Measurements from ENCODE around the gene TMEM214.

The TMEM214 gene

DNA sequence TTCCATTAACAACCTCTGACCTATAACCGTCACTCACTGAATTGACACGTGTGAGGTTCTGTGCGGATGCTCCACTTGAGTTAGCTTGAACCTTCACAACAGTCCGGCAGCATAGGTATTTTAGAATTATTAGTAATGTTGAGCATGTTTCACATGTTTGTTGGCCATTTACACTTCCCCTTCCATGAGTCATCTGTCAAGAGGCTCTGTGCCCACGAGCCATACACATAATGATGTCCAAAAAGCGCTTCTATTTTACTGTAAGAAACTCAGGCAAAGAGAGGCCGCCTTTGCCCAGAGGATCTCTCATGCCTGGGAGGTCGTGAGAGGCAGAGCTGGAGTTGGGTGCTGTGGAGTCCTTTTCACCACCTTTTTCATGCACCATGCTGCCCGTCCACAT is 28.9 kb upstream of the TMEM214 start:
- H3K9me2 ChIP-seq (replicated peaks; ENCODE audit: low read depth, low read length): no peaks in the 10 kb centered on the region
- no peak for TF ChIP-seq EZH2phosphoT487 (IDR thresholded peaks at IDR 0.05; ENCODE audit: borderline replicate concordance)
- no peak for TF ChIP-seq CTCF (conservative IDR thresholded peaks at IDR 0.05; ENCODE audit: low read length)
- no peak overlapping the region for H2AFZ ChIP-seq (ENCODE audit: low read length)
- no peaks in the 10 kb centered on the region for H3K27me3 ChIP-seq (ENCODE audit: insufficient read depth, low read length, poor library complexity, severe bottlenecking)
- H3K9me3 ChIP-seq (ENCODE audit: insufficient read depth, low read depth, low read length): no peaks in the 10 kb centered on the region
- H3K4me3 ChIP-seq (ENCODE audit: low read length, poor library complexity, severe bottlenecking): no peak overlapping the region
- no peaks in the 10 kb centered on the region for H3F3A ChIP-seq (ENCODE audit: low read depth)
- H3K36me3 ChIP-seq (ENCODE audit: insufficient read depth, low read length): no peaks in the 10 kb centered on the region
- H3K4me1 ChIP-seq (ENCODE audit: insufficient read depth, low read length, poor library complexity, severe bottlenecking): no peaks in the 10 kb centered on the region
- H3K79me2 ChIP-seq (ENCODE audit: insufficient read depth, low read length): no peaks in the 10 kb centered on the region
- H3K9ac ChIP-seq (ENCODE audit: low read depth, low read length, poor library complexity, severe bottlenecking): no peak overlapping the region
- H3K4me2 ChIP-seq (ENCODE audit: low read depth, low read length, poor library complexity, severe bottlenecking): no peak overlapping the region
- no peaks in the 10 kb centered on the region for H4K20me1 ChIP-seq (ENCODE audit: insufficient read depth, low read length, poor library complexity, severe bottlenecking)

DNA sequence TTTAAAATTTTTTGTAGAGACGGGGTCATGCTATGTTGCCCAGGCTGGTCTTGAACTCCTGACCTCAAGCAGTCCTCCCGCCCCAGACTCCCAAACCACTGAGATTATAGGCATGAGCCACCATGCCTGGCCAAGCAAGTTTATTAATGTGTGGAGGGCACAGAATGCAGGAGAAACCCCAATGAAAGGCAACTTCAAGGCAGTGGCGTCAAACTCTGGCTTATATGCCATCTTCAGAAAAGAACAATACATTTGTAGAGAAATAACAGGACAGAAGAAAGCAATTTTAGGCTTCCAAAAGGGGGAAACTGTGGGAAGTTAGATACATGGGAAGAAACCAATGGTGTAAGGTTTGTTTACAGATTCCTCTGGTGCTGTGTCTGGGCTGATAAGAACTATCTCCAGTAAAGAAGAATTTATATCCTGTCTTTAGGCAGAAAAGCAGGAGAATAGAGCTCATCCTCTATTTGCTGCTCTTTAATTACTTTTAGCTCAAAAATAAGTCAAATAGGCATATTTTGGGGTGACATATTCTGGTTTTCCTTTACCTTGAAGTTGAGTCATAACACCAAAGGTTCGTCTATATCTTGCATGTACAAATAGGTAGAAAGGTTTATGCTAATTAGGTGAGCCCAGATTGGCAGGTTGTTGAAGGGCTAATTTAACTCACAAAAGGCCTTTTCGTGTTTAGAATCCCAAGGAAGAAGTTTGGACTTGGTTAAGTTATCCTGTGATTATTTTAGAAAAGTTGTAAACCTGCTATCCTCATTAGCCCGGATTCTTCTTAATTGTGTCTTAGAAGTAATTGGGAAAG is 26.0 kb upstream of the TMEM214 start:
- Histone ChIP-seq H3K4me1 (ENCODE audit: insufficient read depth, low read length, poor library complexity, severe bottlenecking) (no peaks in the 10 kb centered on the region), H3K9ac (ENCODE audit: low read depth, low read length, poor library complexity, severe bottlenecking) (no peak overlapping the region), H3K27me3 (ENCODE audit: insufficient read depth, low read length, poor library complexity, severe bottlenecking) (no peaks in the 10 kb centered on the region), H3F3A (ENCODE audit: low read depth) (no peaks in the 10 kb centered on the region), H3K36me3 (ENCODE audit: insufficient read depth, low read length) (no peaks in the 10 kb centered on the region), H3K4me3 (ENCODE audit: low read length, poor library complexity, severe bottlenecking) (no peak overlapping the region), H3K9me2 (replicated peaks; ENCODE audit: low read depth, low read length) (no peaks in the 10 kb centered on the region), H3K79me2 (ENCODE audit: insufficient read depth, low read length) (no peaks in the 10 kb centered on the region), H3K9me3 (ENCODE audit: insufficient read depth, low read depth, low read length) (no peaks in the 10 kb centered on the region), H2AFZ (ENCODE audit: low read length) (no peak overlapping the region), H3K4me2 (ENCODE audit: low read depth, low read length, poor library complexity, severe bottlenecking) (no peak overlapping the region), H4K20me1 (ENCODE audit: insufficient read depth, low read length, poor library complexity, severe bottlenecking) (no peaks in the 10 kb centered on the region)
- TF ChIP-seq EZH2phosphoT487 (IDR thresholded peaks at IDR 0.05; ENCODE audit: borderline replicate concordance) (no peak), CTCF (conservative IDR thresholded peaks at IDR 0.05; ENCODE audit: low read length) (no peak)

- Histone ChIP-seq H3K4me2 (ENCODE audit: low read depth, low read length, poor library complexity, severe bottlenecking) (no peak overlapping the region), H3K4me1 (ENCODE audit: insufficient read depth, low read length, poor library complexity, severe bottlenecking) (no peaks in the 10 kb centered on the region), H3K4me3 (ENCODE audit: low read length, poor library complexity, severe bottlenecking) (no peak overlapping the region), H3K9me3 (ENCODE audit: insufficient read depth, low read depth, low read length) (no peaks in the 10 kb centered on the region), H3K36me3 (ENCODE audit: insufficient read depth, low read length) (no peaks in the 10 kb centered on the region), H4K20me1 (ENCODE audit: insufficient read depth, low read length, poor library complexity, severe bottlenecking) (no peaks in the 10 kb centered on the region), H2AFZ (ENCODE audit: low read length) (no peak overlapping the region), H3F3A (ENCODE audit: low read depth) (no peaks in the 10 kb centered on the region), H3K27me3 (ENCODE audit: insufficient read depth, low read length, poor library complexity, severe bottlenecking) (no peaks in the 10 kb centered on the region), H3K9ac (ENCODE audit: low read depth, low read length, poor library complexity, severe bottlenecking) (no peak overlapping the region), H3K79me2 (ENCODE audit: insufficient read depth, low read length) (no peaks in the 10 kb centered on the region), H3K9me2 (replicated peaks; ENCODE audit: low read depth, low read length) (no peaks in the 10 kb centered on the region)
- TF ChIP-seq CTCF (conservative IDR thresholded peaks at IDR 0.05; ENCODE audit: low read length): no peak
Measured at GRCh38 chr2:27007416-27008374, 25.1 kb upstream of the TMEM214 start.
